Forelimb muscle (tissue), 1 donor: ENCODE results near the gene GALE. TPM values are rescaled to one million over a fixed set of nuclear protein-coding genes. Genes with fewer than 3 reads are reported as not detected.
"Not testable (repeated sequence)": the region's sequence is repeated elsewhere in the genome, so short reads cannot be mapped to it uniquely, and the experiment has no call there.

Experiments
- DNase-seq: peaks from one replicate; pipeline ENCODE4 v3.0.0-alpha.2; 2013; ENCODE audit warnings: low read depth
- polyA plus RNA-seq: library from polyadenylated mRNA; unstranded; fragments of 120-200 nt; gene quantifications from one replicate; pipeline ENCODE4 v1.2.1, GENCODE V29; 2013; ENCODE audit not compliant: insufficient read length

The GALE gene
- polyA plus RNA-seq = 25.5 TPM

- peak; percentile 87 for DNase-seq
Observed at GRCh38 chr1:23800400-23801337, at the start of gene GALE. Gene GALE (minus strand): TSS chr1:23800754. CDS start chr1:23799007, 1,747 bp downstream.

- DNase-seq = no peak
Observed at GRCh38 chr1:23848673-23849616, 48.4 kb upstream of the GALE start.

GRCh38 chr1:23847482-23848095 lies 47.0 kb upstream of the GALE start:
- not testable (repeated sequence) for DNase-seq

GRCh38 chr1:23845163-23845562 lies 44.6 kb upstream of the GALE start:
- DNase-seq = no peak

- DNase-seq = no peak
Observed at GRCh38 chr1:23843644-23844043, 43.1 kb upstream of the GALE start.

GRCh38 chr1:23838401-23838866 lies 37.9 kb upstream of the GALE start:
- DNase-seq = no peak

GRCh38 chr1:23837908-23838307 lies 37.4 kb upstream of the GALE start:
- no peak for DNase-seq

- no peak for DNase-seq
Observed at GRCh38 chr1:23836037-23836436, 35.5 kb upstream of the GALE start.

- not testable (repeated sequence) for DNase-seq
Observed at GRCh38 chr1:23834156-23834555, 33.6 kb upstream of the GALE start.

- DNase-seq = no peak
Observed at GRCh38 chr1:23827717-23828116, 27.2 kb upstream of the GALE start.

GRCh38 chr1:23826590-23826989 lies 26.0 kb upstream of the GALE start:
- not testable (repeated sequence) for DNase-seq

- no peak for DNase-seq
Observed at GRCh38 chr1:23825762-23826522, 25.4 kb upstream of the GALE start.

- DNase-seq = peak; percentile 78
Observed at GRCh38 chr1:23825076-23825761, 24.7 kb upstream of the GALE start, which contains the start of gene HMGCL. Gene HMGCL (minus strand): TSS chr1:23825429. CDS start chr1:23825415, 14 bp downstream.

GRCh38 chr1:23824711-23825075 lies 24.1 kb upstream of the GALE start:
- no peak for DNase-seq

- no peak for DNase-seq
Observed at GRCh38 chr1:23823767-23824166, 23.2 kb upstream of the GALE start.

GRCh38 chr1:23817633-23818032 lies 17.1 kb upstream of the GALE start:
- DNase-seq = no peak

GRCh38 chr1:23816906-23817305 lies 16.4 kb upstream of the GALE start:
- DNase-seq = no peak

GRCh38 chr1:23816361-23816760 lies 15.8 kb upstream of the GALE start:
- no peak for DNase-seq

- DNase-seq = no peak
Observed at GRCh38 chr1:23814016-23814415, 13.5 kb upstream of the GALE start.

- no peak for DNase-seq
Observed at GRCh38 chr1:23810818-23811540, 10.4 kb upstream of the GALE start.
